GM23338 (cell line): ENCODE results near the gene POLR3F. TPM values are rescaled to one million over a fixed set of nuclear protein-coding genes. Genes with fewer than 3 reads are reported as not detected.

ENCODE experiments used
- ATAC-seq: fragments of 200-7000 bp; cut with Tn5 transposase; 3 replicates; pipeline ENCODE4 v1.9.1; 2020
- DNase-seq: peaks from one replicate; pipeline ENCODE4 v3.0.0-alpha.2; 2015; ENCODE audit warnings: low spot score
- H2AFZ ChIP-seq: fragments of 200-600 bp; sonication (generic); 2 replicates; pipeline ENCODE4 v1.8.0; 2016; ENCODE audit warnings: antibody characterized with exemption, mild to moderate bottlenecking, moderate library complexity
- H3F3A ChIP-seq: fragments of 200-600 bp; sonication (generic); replicated peaks from 2 replicates; pipeline ENCODE4 v1.8.0; 2017; ENCODE audit warnings: antibody characterized with exemption, mixed run types, low read depth
- H3K27ac ChIP-seq: fragments of 200-600 bp; sonication (generic); 2 replicates; pipeline ENCODE4 v1.6.1; 2016; ENCODE audit warnings: low read depth
- H3K27me3 ChIP-seq: fragments of 200-600 bp; sonication (generic); 2 replicates; pipeline ENCODE4 v1.8.0; 2016; ENCODE audit warnings: mild to moderate bottlenecking, mixed run types, moderate library complexity; ENCODE audit not compliant: insufficient read depth
- H3K36me3 ChIP-seq: fragments of 200-600 bp; sonication (generic); 2 replicates; pipeline ENCODE4 v1.8.0; 2016; ENCODE audit warnings: mild to moderate bottlenecking; ENCODE audit not compliant: insufficient read depth
- H3K4me1 ChIP-seq: fragments of 200-600 bp; sonication (generic); 2 replicates; pipeline ENCODE4 v1.8.0; 2016; ENCODE audit warnings: mild to moderate bottlenecking, moderate library complexity; ENCODE audit not compliant: insufficient read depth
- H3K4me2 ChIP-seq: fragments of 200-600 bp; sonication (generic); 2 replicates; pipeline ENCODE4 v1.7.1; 2017; ENCODE audit warnings: mixed run types
- H3K4me3 ChIP-seq: fragments of 200-600 bp; sonication (generic); 2 replicates; pipeline ENCODE4 v1.6.1; 2016; ENCODE audit warnings: mixed run types
- H3K79me2 ChIP-seq: fragments of 200-600 bp; sonication (generic); replicated peaks from 2 replicates; pipeline ENCODE4 v1.8.0; 2017; ENCODE audit warnings: mild to moderate bottlenecking; ENCODE audit not compliant: insufficient read depth
- H3K9me2 ChIP-seq: fragments of 200-600 bp; sonication (generic); 2 replicates; pipeline ENCODE4 v1.8.0; 2017; ENCODE audit not compliant: insufficient read depth
- H4K20me1 ChIP-seq: fragments of 200-600 bp; sonication (generic); replicated peaks from 2 replicates; pipeline ENCODE4 v1.8.0; 2017; ENCODE audit warnings: mild to moderate bottlenecking; ENCODE audit not compliant: insufficient read depth
- H3K27ac Mint-ChIP-seq: 2 replicates; pipeline ENCODE4 v1.8.0; 2020; ENCODE audit warnings: inconsistent platforms, mild to moderate bottlenecking, moderate library complexity, mixed read lengths
- H3K27me3 Mint-ChIP-seq: 3 replicates; pipeline ENCODE4 v1.8.0; 2022; ENCODE audit warnings: low read depth, mild to moderate bottlenecking, moderate library complexity, mixed read lengths, inconsistent platforms; ENCODE audit not compliant: insufficient read depth, poor library complexity
- H3K36me3 Mint-ChIP-seq: 3 replicates; pipeline ENCODE4 v1.8.0; 2021; ENCODE audit warnings: low read depth, mild to moderate bottlenecking, inconsistent platforms, moderate library complexity, mixed read lengths
- H3K4me1 Mint-ChIP-seq: 3 replicates; pipeline ENCODE4 v1.8.0; 2020; ENCODE audit warnings: mild to moderate bottlenecking, inconsistent platforms, mixed read lengths
- H3K4me3 Mint-ChIP-seq: 3 replicates; pipeline ENCODE4 v1.8.0; 2021; ENCODE audit warnings: moderate library complexity, mild to moderate bottlenecking, inconsistent platforms, mixed read lengths
- H3K9me3 Mint-ChIP-seq: 3 replicates; pipeline ENCODE4 v1.8.0; 2020; ENCODE audit warnings: moderate library complexity, mild to moderate bottlenecking, inconsistent platforms, mixed read lengths
- CREB1 ChIP-seq: fragments of 250-450 bp; sonication (Bioruptor Pico); IDR thresholded peaks from 2 replicates; pipeline ENCODE4 v1.5.0; 2020; ENCODE audit warnings: low read depth, mild to moderate bottlenecking, moderate library complexity
- ETS1 ChIP-seq: IDR thresholded peaks from 2 replicates; pipeline ENCODE4 v1.6.1; 2016; ENCODE audit warnings: antibody characterized with exemption
- EZH2 ChIP-seq: fragments of 200-600 bp; sonication (generic); IDR thresholded peaks from one replicate; pipeline ENCODE4 v1.8.0; 2017; ENCODE audit warnings: antibody characterized with exemption, mild to moderate bottlenecking, low read depth; ENCODE audit not compliant: unreplicated experiment
- EZH2phosphoT487 ChIP-seq: fragments of 200-600 bp; sonication (generic); IDR thresholded peaks from one replicate; pipeline ENCODE4 v1.8.1; 2018; ENCODE audit warnings: antibody characterized with exemption; ENCODE audit not compliant: unreplicated experiment
- JUNB ChIP-seq: IDR thresholded peaks from one replicate; pipeline ENCODE4 v1.6.1; 2016; ENCODE audit warnings: antibody characterized with exemption; ENCODE audit not compliant: unreplicated experiment
- NANOG ChIP-seq: IDR thresholded peaks from 2 replicates; pipeline ENCODE4 v1.6.1; 2016; ENCODE audit warnings: antibody characterized with exemption, borderline replicate concordance
- POLR2AphosphoS5 ChIP-seq: IDR thresholded peaks from 2 replicates; pipeline ENCODE4 v1.6.1; 2016; ENCODE audit warnings: antibody characterized with exemption, low read depth
- STAT1 ChIP-seq: IDR thresholded peaks from one replicate; pipeline ENCODE4 v1.6.1; 2016; ENCODE audit warnings: antibody characterized with exemption; ENCODE audit not compliant: unreplicated experiment
- ZNF114 ChIP-seq: fragments of 250-450 bp; sonication (Bioruptor Pico); IDR thresholded peaks from 2 replicates; pipeline ENCODE4 v1.5.0; 2020; ENCODE audit warnings: mild to moderate bottlenecking, moderate library complexity
- ZNF331 ChIP-seq: fragments of 250-450 bp; sonication (Bioruptor Pico); IDR thresholded peaks from 2 replicates; pipeline ENCODE4 v1.5.0; 2020; ENCODE audit warnings: low read depth, mild to moderate bottlenecking, moderate library complexity
- polyA plus RNA-seq: library from polyadenylated mRNA; unstranded; fragments of >200 nt; fragmentation: Nextera tagmentation; extraction: Ambion mirVana; gene quantifications from 2 replicates; pipeline ENCODE4 v1.2.1, GENCODE V29; 2016
- total RNA-seq: library from RNA; depleted of rRNA; stranded (reverse); fragments of >200 nt; shearing (Covaris generic); gene quantifications from 2 replicates; pipeline ENCODE4 v1.2.3, GENCODE V29; 2014
- TF ChIP-seq, protein P1 (sequence below): IDR thresholded peaks from one replicate; pipeline ENCODE4 v1.6.1; 2018; ENCODE audit warnings: antibody characterized with exemption; ENCODE audit not compliant: unreplicated experiment
- TF ChIP-seq, protein P2 (sequence below), 2 experiments: fragments of 200-600 bp in 1 of 2; sonication (generic) in 1 of 2; conservative IDR thresholded peaks; 2 replicates each; pipeline versions ENCODE4 v1.5.1 to v1.6.1; 2016 to 2017; ENCODE audit warnings: antibody characterized with exemption in 2 of 2, low read depth in 2 of 2, mild to moderate bottlenecking in 2 of 2, moderate library complexity in 1 of 2
- TF ChIP-seq, protein P3 (sequence below): fragments of 250-450 bp; sonication (Bioruptor Pico); IDR thresholded peaks from 2 replicates; pipeline ENCODE4 v1.5.0; 2020; ENCODE audit warnings: mild to moderate bottlenecking, moderate library complexity

Gene POLR3F
- total and polyA plus RNA-seq, 2 experiments from 2014 or later: 11.0 to 30.6 TPM

DNA sequence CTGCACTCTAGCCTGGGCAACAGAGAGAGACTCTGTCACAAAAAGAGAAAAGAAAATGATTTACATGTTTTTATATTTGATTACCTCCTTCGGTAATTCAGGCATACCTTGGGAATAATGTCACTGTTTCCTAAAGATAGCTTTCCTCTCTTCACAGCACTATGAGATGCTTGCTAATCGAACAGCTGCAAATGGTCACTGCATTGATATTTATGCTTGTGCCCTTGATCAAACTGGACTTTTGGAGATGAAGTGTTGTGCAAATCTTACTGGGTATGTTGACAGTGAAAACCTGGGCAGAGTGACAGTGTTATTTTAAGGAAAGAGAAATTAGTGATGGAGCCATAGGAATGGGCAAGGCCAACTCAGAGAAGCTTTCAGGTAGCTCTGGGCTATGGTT is 60.1 kb downstream of the POLR3F start:
- peaks cover 9% of the 10 kb centered on the region; the same call in 1 of the 2 replicates for H4K20me1 ChIP-seq
- no peak for ATAC-seq
- H3K27ac ChIP-seq: no peak overlapping the region
- no peaks in the 10 kb centered on the region for H3K27me3 ChIP-seq
- TF ChIP-seq, protein P1, sequence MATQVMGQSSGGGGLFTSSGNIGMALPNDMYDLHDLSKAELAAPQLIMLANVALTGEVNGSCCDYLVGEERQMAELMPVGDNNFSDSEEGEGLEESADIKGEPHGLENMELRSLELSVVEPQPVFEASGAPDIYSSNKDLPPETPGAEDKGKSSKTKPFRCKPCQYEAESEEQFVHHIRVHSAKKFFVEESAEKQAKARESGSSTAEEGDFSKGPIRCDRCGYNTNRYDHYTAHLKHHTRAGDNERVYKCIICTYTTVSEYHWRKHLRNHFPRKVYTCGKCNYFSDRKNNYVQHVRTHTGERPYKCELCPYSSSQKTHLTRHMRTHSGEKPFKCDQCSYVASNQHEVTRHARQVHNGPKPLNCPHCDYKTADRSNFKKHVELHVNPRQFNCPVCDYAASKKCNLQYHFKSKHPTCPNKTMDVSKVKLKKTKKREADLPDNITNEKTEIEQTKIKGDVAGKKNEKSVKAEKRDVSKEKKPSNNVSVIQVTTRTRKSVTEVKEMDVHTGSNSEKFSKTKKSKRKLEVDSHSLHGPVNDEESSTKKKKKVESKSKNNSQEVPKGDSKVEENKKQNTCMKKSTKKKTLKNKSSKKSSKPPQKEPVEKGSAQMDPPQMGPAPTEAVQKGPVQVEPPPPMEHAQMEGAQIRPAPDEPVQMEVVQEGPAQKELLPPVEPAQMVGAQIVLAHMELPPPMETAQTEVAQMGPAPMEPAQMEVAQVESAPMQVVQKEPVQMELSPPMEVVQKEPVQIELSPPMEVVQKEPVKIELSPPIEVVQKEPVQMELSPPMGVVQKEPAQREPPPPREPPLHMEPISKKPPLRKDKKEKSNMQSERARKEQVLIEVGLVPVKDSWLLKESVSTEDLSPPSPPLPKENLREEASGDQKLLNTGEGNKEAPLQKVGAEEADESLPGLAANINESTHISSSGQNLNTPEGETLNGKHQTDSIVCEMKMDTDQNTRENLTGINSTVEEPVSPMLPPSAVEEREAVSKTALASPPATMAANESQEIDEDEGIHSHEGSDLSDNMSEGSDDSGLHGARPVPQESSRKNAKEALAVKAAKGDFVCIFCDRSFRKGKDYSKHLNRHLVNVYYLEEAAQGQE: no peak
- TF ChIP-seq CREB1 (CRISPR knock-in tag) (no peak), STAT1 (no peak), ETS1 (no peak), ZNF331 (no peak), NANOG (no peak), EZH2 (no peak), JUNB (no peak), ZNF114 (CRISPR knock-in tag) (no peak), POLR2AphosphoS5 (no peak), EZH2phosphoT487 (no peak)
- TF ChIP-seq, protein P2, sequence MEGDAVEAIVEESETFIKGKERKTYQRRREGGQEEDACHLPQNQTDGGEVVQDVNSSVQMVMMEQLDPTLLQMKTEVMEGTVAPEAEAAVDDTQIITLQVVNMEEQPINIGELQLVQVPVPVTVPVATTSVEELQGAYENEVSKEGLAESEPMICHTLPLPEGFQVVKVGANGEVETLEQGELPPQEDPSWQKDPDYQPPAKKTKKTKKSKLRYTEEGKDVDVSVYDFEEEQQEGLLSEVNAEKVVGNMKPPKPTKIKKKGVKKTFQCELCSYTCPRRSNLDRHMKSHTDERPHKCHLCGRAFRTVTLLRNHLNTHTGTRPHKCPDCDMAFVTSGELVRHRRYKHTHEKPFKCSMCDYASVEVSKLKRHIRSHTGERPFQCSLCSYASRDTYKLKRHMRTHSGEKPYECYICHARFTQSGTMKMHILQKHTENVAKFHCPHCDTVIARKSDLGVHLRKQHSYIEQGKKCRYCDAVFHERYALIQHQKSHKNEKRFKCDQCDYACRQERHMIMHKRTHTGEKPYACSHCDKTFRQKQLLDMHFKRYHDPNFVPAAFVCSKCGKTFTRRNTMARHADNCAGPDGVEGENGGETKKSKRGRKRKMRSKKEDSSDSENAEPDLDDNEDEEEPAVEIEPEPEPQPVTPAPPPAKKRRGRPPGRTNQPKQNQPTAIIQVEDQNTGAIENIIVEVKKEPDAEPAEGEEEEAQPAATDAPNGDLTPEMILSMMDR (conservative IDR thresholded peaks at IDR 0.05; ENCODE audit: low read depth in 2 of 2): no peak
- TF ChIP-seq, protein P3, sequence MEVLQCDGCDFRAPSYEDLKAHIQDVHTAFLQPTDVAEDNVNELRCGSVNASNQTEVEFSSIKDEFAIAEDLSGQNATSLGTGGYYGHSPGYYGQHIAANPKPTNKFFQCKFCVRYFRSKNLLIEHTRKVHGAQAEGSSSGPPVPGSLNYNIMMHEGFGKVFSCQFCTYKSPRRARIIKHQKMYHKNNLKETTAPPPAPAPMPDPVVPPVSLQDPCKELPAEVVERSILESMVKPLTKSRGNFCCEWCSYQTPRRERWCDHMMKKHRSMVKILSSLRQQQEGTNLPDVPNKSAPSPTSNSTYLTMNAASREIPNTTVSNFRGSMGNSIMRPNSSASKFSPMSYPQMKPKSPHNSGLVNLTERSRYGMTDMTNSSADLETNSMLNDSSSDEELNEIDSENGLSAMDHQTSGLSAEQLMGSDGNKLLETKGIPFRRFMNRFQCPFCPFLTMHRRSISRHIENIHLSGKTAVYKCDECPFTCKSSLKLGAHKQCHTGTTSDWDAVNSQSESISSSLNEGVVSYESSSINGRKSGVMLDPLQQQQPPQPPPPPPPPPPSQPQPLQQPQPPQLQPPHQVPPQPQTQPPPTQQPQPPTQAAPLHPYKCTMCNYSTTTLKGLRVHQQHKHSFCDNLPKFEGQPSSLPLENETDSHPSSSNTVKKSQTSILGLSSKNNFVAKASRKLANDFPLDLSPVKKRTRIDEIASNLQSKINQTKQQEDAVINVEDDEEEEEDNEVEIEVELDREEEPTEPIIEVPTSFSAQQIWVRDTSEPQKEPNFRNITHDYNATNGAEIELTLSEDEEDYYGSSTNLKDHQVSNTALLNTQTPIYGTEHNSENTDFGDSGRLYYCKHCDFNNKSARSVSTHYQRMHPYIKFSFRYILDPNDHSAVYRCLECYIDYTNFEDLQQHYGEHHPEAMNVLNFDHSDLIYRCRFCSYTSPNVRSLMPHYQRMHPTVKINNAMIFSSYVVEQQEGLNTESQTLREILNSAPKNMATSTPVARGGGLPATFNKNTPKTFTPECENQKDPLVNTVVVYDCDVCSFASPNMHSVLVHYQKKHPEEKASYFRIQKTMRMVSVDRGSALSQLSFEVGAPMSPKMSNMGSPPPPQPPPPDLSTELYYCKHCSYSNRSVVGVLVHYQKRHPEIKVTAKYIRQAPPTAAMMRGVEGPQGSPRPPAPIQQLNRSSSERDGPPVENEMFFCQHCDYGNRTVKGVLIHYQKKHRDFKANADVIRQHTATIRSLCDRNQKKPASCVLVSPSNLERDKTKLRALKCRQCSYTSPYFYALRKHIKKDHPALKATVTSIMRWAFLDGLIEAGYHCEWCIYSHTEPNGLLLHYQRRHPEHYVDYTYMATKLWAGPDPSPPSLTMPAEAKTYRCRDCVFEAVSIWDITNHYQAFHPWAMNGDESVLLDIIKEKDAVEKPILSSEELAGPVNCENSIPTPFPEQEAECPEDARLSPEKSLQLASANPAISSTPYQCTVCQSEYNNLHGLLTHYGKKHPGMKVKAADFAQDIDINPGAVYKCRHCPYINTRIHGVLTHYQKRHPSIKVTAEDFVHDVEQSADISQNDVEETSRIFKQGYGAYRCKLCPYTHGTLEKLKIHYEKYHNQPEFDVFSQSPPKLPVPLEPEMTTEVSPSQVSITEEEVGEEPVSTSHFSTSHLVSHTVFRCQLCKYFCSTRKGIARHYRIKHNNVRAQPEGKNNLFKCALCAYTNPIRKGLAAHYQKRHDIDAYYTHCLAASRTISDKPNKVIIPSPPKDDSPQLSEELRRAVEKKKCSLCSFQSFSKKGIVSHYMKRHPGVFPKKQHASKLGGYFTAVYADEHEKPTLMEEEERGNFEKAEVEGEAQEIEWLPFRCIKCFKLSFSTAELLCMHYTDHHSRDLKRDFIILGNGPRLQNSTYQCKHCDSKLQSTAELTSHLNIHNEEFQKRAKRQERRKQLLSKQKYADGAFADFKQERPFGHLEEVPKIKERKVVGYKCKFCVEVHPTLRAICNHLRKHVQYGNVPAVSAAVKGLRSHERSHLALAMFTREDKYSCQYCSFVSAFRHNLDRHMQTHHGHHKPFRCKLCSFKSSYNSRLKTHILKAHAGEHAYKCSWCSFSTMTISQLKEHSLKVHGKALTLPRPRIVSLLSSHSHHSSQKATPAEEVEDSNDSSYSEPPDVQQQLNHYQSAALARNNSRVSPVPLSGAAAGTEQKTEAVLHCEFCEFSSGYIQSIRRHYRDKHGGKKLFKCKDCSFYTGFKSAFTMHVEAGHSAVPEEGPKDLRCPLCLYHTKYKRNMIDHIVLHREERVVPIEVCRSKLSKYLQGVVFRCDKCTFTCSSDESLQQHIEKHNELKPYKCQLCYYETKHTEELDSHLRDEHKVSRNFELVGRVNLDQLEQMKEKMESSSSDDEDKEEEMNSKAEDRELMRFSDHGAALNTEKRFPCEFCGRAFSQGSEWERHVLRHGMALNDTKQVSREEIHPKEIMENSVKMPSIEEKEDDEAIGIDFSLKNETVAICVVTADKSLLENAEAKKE (CRISPR knock-in tag): no peak
- H3K4me1 ChIP-seq: no peaks in the 10 kb centered on the region
- no peak overlapping the region for H2AFZ ChIP-seq
- Mint-ChIP-seq H3K36me3 (peaks cover 80% of the 10 kb centered on the region), H3K27ac (no peak overlapping the region), H3K4me3 (no peak overlapping the region), H3K4me1 (no peaks in the 10 kb centered on the region), H3K9me3 (no peaks in the 10 kb centered on the region), H3K27me3 (peaks cover 2% of the 10 kb centered on the region)
- no peak overlapping the region for H3K4me3 ChIP-seq
- no peak overlapping the region for H3K4me2 ChIP-seq
- H3K9me2 ChIP-seq: no peaks in the 10 kb centered on the region
- no peaks in the 10 kb centered on the region for H3K79me2 ChIP-seq
- H3F3A ChIP-seq: 0 out of 2 replicates have a peak, but pooled peaks cover 3% of the 10 kb centered on the region
- no peak for DNase-seq
- H3K36me3 ChIP-seq: peaks cover 45% of the 10 kb centered on the region
